HUDEP-2 (cell line): ENCODE data around the gene IL2RG.
A peak's percentile ranks its signal among the peaks of the same experiment; 100 is the strongest.

Experiments
- DNase-seq, 76 experiments: peaks; one replicate each; lab custom pipeline; 2025; ENCODE audit not compliant: unreplicated experiment in 76 of 76; lab: John Stamatoyannopoulos, UW

IL2RG gene

GRCh38 chrX:71109051-71109450 is 2.3 kb downstream of the IL2RG start:
- no peak for DNase-seq

GRCh38 chrX:71107762-71108360 is 3.5 kb downstream of the IL2RG start:
- DNase-seq: peak in 57 of 76 experiments; percentile 0 to 60 (median 20)

- DNase-seq: no peak
Measured at GRCh38 chrX:71107245-71107644, 4.1 kb downstream of the IL2RG start.

GRCh38 chrX:71106427-71106826 is 5.0 kb downstream of the IL2RG start, which contains the start of gene CXorf65:
Gene CXorf65, minus strand, starts transcription at chrX:71106740. Its CDS starts 184 bp downstream, at chrX:71106556.
- DNase-seq: peak in 42 of 76 experiments; percentile 0 to 57 (median 14)

GRCh38 chrX:71105628-71106027 is 5.7 kb downstream of the IL2RG start:
- peak in 2 of 76 experiments; percentile 0 to 1 for DNase-seq

- DNase-seq: peak in 71 of 76 experiments; percentile 1 to 78 (median 45)
Measured at GRCh38 chrX:71103110-71103983, 8.0 kb downstream of the IL2RG start.

GRCh38 chrX:71102292-71102691 is 9.1 kb downstream of the IL2RG start:
- DNase-seq: peak in 6 of 76 experiments; percentile 0 to 5 (median 3)

GRCh38 chrX:71100581-71101505 is 10.5 kb downstream of the IL2RG start:
- DNase-seq: peak in 1 of 76 experiments; percentile 2

GRCh38 chrX:71099736-71100135 is 11.6 kb downstream of the IL2RG start:
- DNase-seq: no peak

GRCh38 chrX:71098951-71099506 is 12.3 kb downstream of the IL2RG start:
- DNase-seq: no peak

- peak in 67 of 76 experiments; percentile 0 to 73 (median 35) for DNase-seq
Measured at GRCh38 chrX:71098302-71098701, 13.1 kb downstream of the IL2RG start.

GRCh38 chrX:71096760-71097032 is 14.7 kb downstream of the IL2RG start:
- DNase-seq: peak in 1 of 76 experiments; percentile 4

- peak in 38 of 76 experiments; percentile 11 to 78 (median 58) for DNase-seq
Measured at GRCh38 chrX:71095981-71096759, 15.2 kb downstream of the IL2RG start.

- peak in 74 of 76 experiments; percentile 2 to 86 (median 71) for DNase-seq
Measured at GRCh38 chrX:71095555-71095980, 15.8 kb downstream of the IL2RG start, which contains the start of gene FOXO4. Gene FOXO4, plus strand, starts transcription at chrX:71095851. Its CDS starts 678 bp downstream, at chrX:71096529.

- DNase-seq: peak in 12 of 76 experiments; percentile 0 to 28 (median 4)
Measured at GRCh38 chrX:71095033-71095432, 16.3 kb downstream of the IL2RG start.

GRCh38 chrX:71091263-71091662 is 20.1 kb downstream of the IL2RG start:
- DNase-seq: peak in 20 of 76 experiments; percentile 1 to 30 (median 6)

GRCh38 chrX:71085900-71086299 is 25.5 kb downstream of the IL2RG start:
- no peak for DNase-seq

GRCh38 chrX:71082822-71083221 is 28.6 kb downstream of the IL2RG start:
- DNase-seq: no peak

- no peak for DNase-seq
Measured at GRCh38 chrX:71082124-71082647, 29.2 kb downstream of the IL2RG start.
